ENCODE measurements around the gene PRKAR2A. TPM values are rescaled to one million over a fixed set of nuclear protein-coding genes. Genes with fewer than 3 reads are reported as not detected.
"Not testable (repeated sequence)": the region's sequence is repeated elsewhere in the genome, so short reads cannot be mapped to it uniquely, and the experiment has no call there.

The PRKAR2A gene
- total RNA-seq, 1 donor from 2014 or later: 34.5 TPM

GRCh38 chr3:48804930-48805329 lies 42.7 kb downstream of the PRKAR2A start:
- Mint-ChIP-seq H3K36me3 (ENCODE audit: insufficient read depth) (peaks cover 1% of the 10 kb centered on the region), H3K27me3 (no peaks in the 10 kb centered on the region), H3K9me3 (ENCODE audit: low read depth) (no peaks in the 10 kb centered on the region), H3K4me1 (ENCODE audit: low read depth) (peaks cover 2% of the 10 kb centered on the region), H3K27ac (no peak overlapping the region), H3K4me3 (ENCODE audit: low read depth) (no peak overlapping the region)
- TF ChIP-seq CTCF (IDR thresholded peaks at IDR 0.05; ENCODE audit: unreplicated experiment): no peak
- DNase-seq (ENCODE audit: low spot score, unreplicated experiment): no peak

GRCh38 chr3:48800831-48801230 lies 46.8 kb downstream of the PRKAR2A start:
- H3K9me3 Mint-ChIP-seq (ENCODE audit: low read depth); H3K36me3 Mint-ChIP-seq (ENCODE audit: insufficient read depth); DNase-seq (ENCODE audit: low spot score, unreplicated experiment); H3K27me3 Mint-ChIP-seq; H3K4me1 Mint-ChIP-seq (ENCODE audit: low read depth); H3K27ac Mint-ChIP-seq; H3K4me3 Mint-ChIP-seq (ENCODE audit: low read depth): not testable (repeated sequence)

GRCh38 chr3:48798998-48799397 lies 48.7 kb downstream of the PRKAR2A start:
- peaks cover 1% of the 10 kb centered on the region for H3K36me3 Mint-ChIP-seq (ENCODE audit: insufficient read depth)
- H3K4me3 Mint-ChIP-seq (ENCODE audit: low read depth): no peak overlapping the region
- H3K27me3 Mint-ChIP-seq: no peaks in the 10 kb centered on the region
- no peak for TF ChIP-seq CTCF (IDR thresholded peaks at IDR 0.05; ENCODE audit: unreplicated experiment)
- no peak for DNase-seq (ENCODE audit: low spot score, unreplicated experiment)
- H3K27ac Mint-ChIP-seq: no peak overlapping the region
- peaks cover 2% of the 10 kb centered on the region for H3K4me1 Mint-ChIP-seq (ENCODE audit: low read depth)
- no peaks in the 10 kb centered on the region for H3K9me3 Mint-ChIP-seq (ENCODE audit: low read depth)

GRCh38 chr3:48797626-48798025 lies 50.0 kb downstream of the PRKAR2A start:
- no peak for DNase-seq (ENCODE audit: low spot score, unreplicated experiment)
- no peak overlapping the region for H3K27ac Mint-ChIP-seq
- H3K36me3 Mint-ChIP-seq (ENCODE audit: insufficient read depth): peaks cover 1% of the 10 kb centered on the region
- H3K9me3 Mint-ChIP-seq (ENCODE audit: low read depth): no peaks in the 10 kb centered on the region
- H3K4me1 Mint-ChIP-seq (ENCODE audit: low read depth): peaks cover 2% of the 10 kb centered on the region
- TF ChIP-seq CTCF (IDR thresholded peaks at IDR 0.05; ENCODE audit: unreplicated experiment): no peak
- no peak overlapping the region for H3K4me3 Mint-ChIP-seq (ENCODE audit: low read depth)
- no peaks in the 10 kb centered on the region for H3K27me3 Mint-ChIP-seq

GRCh38 chr3:48795997-48796732 lies 51.5 kb downstream of the PRKAR2A start:
- no peaks in the 10 kb centered on the region for H3K9me3 Mint-ChIP-seq (ENCODE audit: low read depth)

GRCh38 chr3:48793484-48793883 lies 54.2 kb downstream of the PRKAR2A start:
- not testable (repeated sequence) for H3K4me1 Mint-ChIP-seq (ENCODE audit: low read depth); DNase-seq (ENCODE audit: low spot score, unreplicated experiment); H3K9me3 Mint-ChIP-seq (ENCODE audit: low read depth); H3K27me3 Mint-ChIP-seq; H3K4me3 Mint-ChIP-seq (ENCODE audit: low read depth); H3K36me3 Mint-ChIP-seq (ENCODE audit: insufficient read depth); H3K27ac Mint-ChIP-seq

More at GRCh38 chr3:48795997-48796732, 51.5 kb downstream of the PRKAR2A start:
- Mint-ChIP-seq H3K4me1 (ENCODE audit: low read depth) (no peaks in the 10 kb centered on the region), H3K4me3 (ENCODE audit: low read depth) (no peak overlapping the region), H3K27me3 (no peaks in the 10 kb centered on the region), H3K27ac (no peak overlapping the region), H3K36me3 (ENCODE audit: insufficient read depth) (peaks cover 1% of the 10 kb centered on the region)
- DNase-seq (ENCODE audit: low spot score, unreplicated experiment): no peak
- TF ChIP-seq CTCF (IDR thresholded peaks at IDR 0.05; ENCODE audit: unreplicated experiment): no peak
